ENCODE results near the gene RAI1. TPM values are rescaled to one million over a fixed set of nuclear protein-coding genes. Genes with fewer than 3 reads are reported as not detected.
A peak's percentile ranks its signal among the peaks of the same experiment; 100 is the strongest.

Gene RAI1
- total RNA-seq, 1 donor from 2014 or later: 29.2 TPM

GRCh38 chr17:17727111-17727659 lies 45.9 kb downstream of the RAI1 start:
- H3K4me3 ChIP-seq: no peak overlapping the region
- no peaks in the 10 kb centered on the region for H3K36me3 ChIP-seq
- H3K9me3 ChIP-seq: no peaks in the 10 kb centered on the region
- intact Hi-C loops (cut with DNase I): no loop called here
- no peak for DNase-seq (ENCODE audit: extremely low spot score in 2 of 2)
- peaks cover 69% of the 10 kb centered on the region for H3K4me1 ChIP-seq
- no peak overlapping the region for H3K27ac ChIP-seq
- TF ChIP-seq CTCF (IDR thresholded peaks at IDR 0.05) (no peak), POLR2A (IDR thresholded peaks at IDR 0.05) (no peak), POLR2AphosphoS5 (IDR thresholded peaks at IDR 0.05; ENCODE audit: insufficient read depth in 1 of 2, low read depth in 1 of 2) (no peak)
- no peaks in the 10 kb centered on the region for H3K27me3 ChIP-seq

- H3K4me3 ChIP-seq: no peak overlapping the region
- H3K27ac ChIP-seq: no peak overlapping the region
- peaks cover 69% of the 10 kb centered on the region for H3K4me1 ChIP-seq
- no peak for DNase-seq (ENCODE audit: extremely low spot score in 2 of 2)
- H3K27me3 ChIP-seq: no peaks in the 10 kb centered on the region
- no peaks in the 10 kb centered on the region for H3K36me3 ChIP-seq
- TF ChIP-seq POLR2AphosphoS5 (IDR thresholded peaks at IDR 0.05; ENCODE audit: insufficient read depth in 1 of 2, low read depth in 1 of 2) (no peak), POLR2A (IDR thresholded peaks at IDR 0.05) (no peak), CTCF (IDR thresholded peaks at IDR 0.05) (no peak)
- intact Hi-C loops (cut with DNase I): no loop called here
- H3K9me3 ChIP-seq: no peaks in the 10 kb centered on the region
These were observed 46.9 kb downstream of the RAI1 start for GRCh38 chr17:17728146-17728545.

GRCh38 chr17:17728550-17729251 lies 47.4 kb downstream of the RAI1 start:
- peak overlapping the region; percentile 28 for H3K27ac ChIP-seq
- no peak overlapping the region for H3K4me3 ChIP-seq
- H3K27me3 ChIP-seq: no peaks in the 10 kb centered on the region
- intact Hi-C loops (cut with DNase I): no loop called here
- no peak for DNase-seq (ENCODE audit: extremely low spot score in 2 of 2)
- peaks cover 69% of the 10 kb centered on the region for H3K4me1 ChIP-seq
- no peaks in the 10 kb centered on the region for H3K9me3 ChIP-seq
- TF ChIP-seq CTCF (IDR thresholded peaks at IDR 0.05) (no peak), POLR2AphosphoS5 (IDR thresholded peaks at IDR 0.05; ENCODE audit: insufficient read depth in 1 of 2, low read depth in 1 of 2) (peak in 1 of 2 donors; percentile 31), POLR2A (IDR thresholded peaks at IDR 0.05) (no peak)
- H3K36me3 ChIP-seq: no peaks in the 10 kb centered on the region

- TF ChIP-seq POLR2AphosphoS5 (IDR thresholded peaks at IDR 0.05; ENCODE audit: insufficient read depth in 1 of 2, low read depth in 1 of 2) (no peak), POLR2A (IDR thresholded peaks at IDR 0.05) (no peak), CTCF (IDR thresholded peaks at IDR 0.05) (peak in 2 of 3 experiments; percentile 3 to 43)
- peak overlapping the region; percentile 71 for H3K27ac ChIP-seq
- no peaks in the 10 kb centered on the region for H3K9me3 ChIP-seq
- intact Hi-C loops (cut with DNase I): no loop called here
- H3K4me1 ChIP-seq: peaks cover 62% of the 10 kb centered on the region
- H3K27me3 ChIP-seq: no peaks in the 10 kb centered on the region
- H3K4me3 ChIP-seq: no peak overlapping the region
- no peaks in the 10 kb centered on the region for H3K36me3 ChIP-seq
- no peak for DNase-seq (ENCODE audit: extremely low spot score in 2 of 2)
These were observed 48.5 kb downstream of the RAI1 start for GRCh38 chr17:17729620-17730249.
